Left lung (tissue), 10 donors: ENCODE data around the gene PCA3. TPM values are rescaled to one million over a fixed set of nuclear protein-coding genes. Genes with fewer than 3 reads are reported as not detected.

ENCODE experiments used
- ATAC-seq: fragments of 200-7000 bp; cut with Tn5 transposase; one replicate; pipeline ENCODE4 v1.9.1; 2020; ENCODE audit warnings: moderate library complexity
- DNase-seq, 4 donors: peaks; one replicate each; pipeline ENCODE4 v3.0.0-alpha.2; 2013 to 2020
- H3K27ac ChIP-seq, 2 donors: fragments of 200-600 bp; sonication (generic) in 1 of 2; one replicate each; pipeline versions ENCODE4 v1.5.0 to v1.8.0; 2020 to 2021
- H3K27me3 ChIP-seq, 2 donors: fragments of 200-600 bp; sonication (generic) in 1 of 2; one replicate each; pipeline versions ENCODE4 v1.5.0 to v1.8.0; 2020 to 2021
- H3K36me3 ChIP-seq, 2 donors: fragments of 200-600 bp; sonication (generic) in 1 of 2; one replicate each; pipeline versions ENCODE4 v1.5.0 to v1.8.0; 2020 to 2021
- H3K4me1 ChIP-seq, 2 donors: fragments of 200-600 bp; one replicate each; pipeline ENCODE4 v1.8.0; 2021
- H3K4me3 ChIP-seq, 2 donors: fragments of 200-600 bp; sonication (generic) in 1 of 2; one replicate each; pipeline versions ENCODE4 v1.5.0 to v1.8.0; 2020 to 2021; ENCODE audit warnings: mild to moderate bottlenecking in 1 of 2
- H3K9me3 ChIP-seq, 2 donors: fragments of 200-600 bp; sonication (generic) in 1 of 2; one replicate each; pipeline versions ENCODE4 v1.5.0 to v1.8.0; 2020 to 2021
- intact Hi-C, 2 donors: fragments of 100-400 bp; cut with DNase I; formaldehyde crosslinking; loops; one replicate each; pipeline versions ENCODE4 v1.11.2 to v1.14.2; 2022
- polyA plus RNA-seq, 6 donors: library from polyadenylated mRNA; unstranded; fragments of 120-200 nt; gene quantifications; one replicate each; pipeline ENCODE4 v1.2.1, GENCODE V29; 2013; ENCODE audit not compliant: insufficient read length in 6 of 6
- total RNA-seq, 2 donors: library from RNA; stranded (reverse); fragmentation: NEBNext Ultra II Directional; extraction: Animal tissue kit (Norgen Biotek cat#: 25700); gene quantifications; one replicate each; pipeline ENCODE4 v1.2.1, GENCODE V29; 2021
- TF ChIP-seq, protein P1 (sequence below), 2 donors: fragments of 200-600 bp; sonication (generic) in 1 of 2; IDR thresholded peaks; one replicate each; pipeline versions ENCODE4 v1.5.0 to v1.8.0; 2021; ENCODE audit warnings: antibody characterized with exemption in 2 of 2
- donor health status: DM: no; HTN: yes; CAD: no.
- donor health status: DM: no; HTN: no; CAD: no.

PCA3 gene
- total and polyA plus RNA-seq, 8 donors, result 0.16 to 0.46 (median 0.34) TPM; not detected in 1

DNA sequence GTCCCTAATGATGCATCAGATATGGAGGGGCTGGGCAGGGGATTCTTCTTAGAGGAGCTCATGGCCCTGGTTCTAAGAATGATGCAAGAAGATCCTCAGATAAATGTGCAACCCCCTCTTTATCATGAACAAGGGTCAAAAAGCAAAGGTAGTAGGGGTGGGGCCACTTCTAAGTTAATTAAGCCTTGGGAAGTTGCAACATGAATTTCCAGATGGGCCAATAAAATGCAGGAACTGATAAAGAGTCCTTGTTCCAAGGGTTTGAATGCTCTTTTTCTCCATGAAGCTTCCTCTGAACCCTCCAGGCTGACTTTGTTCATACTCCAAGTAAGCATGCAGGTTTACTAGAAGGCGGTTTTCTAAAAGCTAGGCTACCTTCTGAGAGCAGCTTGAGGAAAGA lies 25.6 kb downstream of the PCA3 start:
- H3K4me3 ChIP-seq, result no peak overlapping the region
- TF ChIP-seq, protein P1, sequence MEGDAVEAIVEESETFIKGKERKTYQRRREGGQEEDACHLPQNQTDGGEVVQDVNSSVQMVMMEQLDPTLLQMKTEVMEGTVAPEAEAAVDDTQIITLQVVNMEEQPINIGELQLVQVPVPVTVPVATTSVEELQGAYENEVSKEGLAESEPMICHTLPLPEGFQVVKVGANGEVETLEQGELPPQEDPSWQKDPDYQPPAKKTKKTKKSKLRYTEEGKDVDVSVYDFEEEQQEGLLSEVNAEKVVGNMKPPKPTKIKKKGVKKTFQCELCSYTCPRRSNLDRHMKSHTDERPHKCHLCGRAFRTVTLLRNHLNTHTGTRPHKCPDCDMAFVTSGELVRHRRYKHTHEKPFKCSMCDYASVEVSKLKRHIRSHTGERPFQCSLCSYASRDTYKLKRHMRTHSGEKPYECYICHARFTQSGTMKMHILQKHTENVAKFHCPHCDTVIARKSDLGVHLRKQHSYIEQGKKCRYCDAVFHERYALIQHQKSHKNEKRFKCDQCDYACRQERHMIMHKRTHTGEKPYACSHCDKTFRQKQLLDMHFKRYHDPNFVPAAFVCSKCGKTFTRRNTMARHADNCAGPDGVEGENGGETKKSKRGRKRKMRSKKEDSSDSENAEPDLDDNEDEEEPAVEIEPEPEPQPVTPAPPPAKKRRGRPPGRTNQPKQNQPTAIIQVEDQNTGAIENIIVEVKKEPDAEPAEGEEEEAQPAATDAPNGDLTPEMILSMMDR (IDR thresholded peaks at IDR 0.05), result no peak
- ATAC-seq (no peak), DNase-seq (no peak)
- intact Hi-C loops, result no loop called here
- peaks cover 0 to 12% of the 10 kb centered on the region in 2 donors for H3K27me3 ChIP-seq
- no peak overlapping the region for H3K27ac ChIP-seq
- no peaks in the 10 kb centered on the region for H3K4me1 ChIP-seq
- H3K9me3 ChIP-seq, result no peaks in the 10 kb centered on the region
- no peaks in the 10 kb centered on the region for H3K36me3 ChIP-seq

DNA sequence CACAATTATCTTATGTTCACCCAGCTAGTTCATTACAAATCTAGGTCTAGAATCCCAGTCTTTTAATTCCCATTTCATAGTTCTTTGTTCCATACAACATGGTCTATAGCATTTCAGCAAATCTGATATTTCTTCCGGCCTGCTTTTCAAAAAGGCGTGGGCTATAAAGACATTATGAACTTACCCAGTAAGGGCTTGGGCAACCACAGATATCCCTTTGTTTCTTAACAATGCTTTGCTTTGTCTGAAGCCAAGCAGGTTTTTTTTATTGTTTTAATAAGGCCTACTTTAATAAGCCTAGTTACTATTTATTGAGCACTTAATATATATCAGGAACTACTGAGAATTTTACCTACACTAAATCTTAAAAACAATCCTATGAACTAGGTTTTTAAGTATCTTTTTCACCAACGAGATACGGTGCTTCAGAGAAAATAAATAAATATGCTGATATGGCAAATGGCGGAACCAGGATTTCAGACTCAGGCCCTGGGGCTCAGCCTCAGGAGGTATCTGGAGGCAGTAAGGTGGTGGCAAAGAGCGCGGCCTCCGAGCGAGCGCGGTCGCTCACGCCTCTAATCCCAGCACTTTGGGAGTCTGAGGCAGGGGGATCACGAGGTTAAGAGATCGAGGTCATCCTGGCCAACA lies 29.7 kb downstream of the PCA3 start:
- H3K36me3 ChIP-seq, result no peaks in the 10 kb centered on the region
- TF ChIP-seq, protein P1 (IDR thresholded peaks at IDR 0.05), result no peak
- no peaks in the 10 kb centered on the region for H3K4me1 ChIP-seq
- no peak for DNase-seq
- no peak for ATAC-seq
- H3K9me3 ChIP-seq, result no peaks in the 10 kb centered on the region
- no peak overlapping the region for H3K4me3 ChIP-seq
- H3K27ac ChIP-seq, result no peak overlapping the region
- intact Hi-C loops, result no loop called here
- H3K27me3 ChIP-seq, result no peaks in the 10 kb centered on the region

DNA sequence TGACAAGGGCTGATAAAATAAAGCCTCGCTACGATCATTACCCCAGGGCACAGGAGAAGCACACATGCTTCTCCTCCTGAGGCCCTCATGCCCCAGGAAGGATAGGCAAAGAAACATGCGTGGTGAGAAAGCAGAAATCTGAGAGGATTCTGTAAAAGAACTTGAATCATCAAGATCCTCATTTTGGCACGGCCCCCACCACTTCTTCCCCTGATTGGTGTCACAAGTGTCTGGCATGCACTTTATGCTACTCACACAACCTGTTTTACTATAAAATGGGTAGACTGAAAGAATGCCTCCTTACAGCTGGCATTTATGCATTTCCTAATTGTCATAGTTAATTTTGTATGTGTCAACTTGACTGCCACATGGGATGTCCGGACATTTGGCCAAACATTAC lies 32.1 kb downstream of the PCA3 start:
- TF ChIP-seq, protein P1 (IDR thresholded peaks at IDR 0.05), result no peak
- no peaks in the 10 kb centered on the region for H3K27me3 ChIP-seq
- no peak for DNase-seq
- H3K9me3 ChIP-seq, result no peaks in the 10 kb centered on the region
- no peak overlapping the region for H3K4me3 ChIP-seq
- H3K36me3 ChIP-seq, result no peaks in the 10 kb centered on the region
- no peak overlapping the region for H3K27ac ChIP-seq
- no peak for ATAC-seq
- intact Hi-C loops, result no loop called here
- H3K4me1 ChIP-seq, result no peaks in the 10 kb centered on the region

DNA sequence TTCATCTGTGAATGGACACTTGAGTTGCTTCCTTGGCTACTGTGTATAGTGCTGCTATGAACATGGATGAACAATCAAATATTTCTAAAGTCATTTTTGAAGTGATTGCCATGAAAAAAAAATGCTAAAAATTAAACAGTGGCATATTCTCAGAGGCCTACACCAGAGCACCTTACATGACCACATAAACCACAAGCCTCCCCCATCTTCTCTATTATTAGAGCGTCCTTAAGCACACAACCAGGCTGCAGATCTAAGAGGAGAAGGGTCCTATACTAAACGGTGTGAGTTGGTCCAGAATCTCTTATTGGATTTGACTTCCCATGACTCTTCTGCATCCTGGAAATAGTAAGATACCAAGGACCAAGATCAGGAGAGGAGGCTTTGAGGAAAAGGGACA lies 34.3 kb downstream of the PCA3 start:
- H3K27ac ChIP-seq, result no peak overlapping the region

DNA sequence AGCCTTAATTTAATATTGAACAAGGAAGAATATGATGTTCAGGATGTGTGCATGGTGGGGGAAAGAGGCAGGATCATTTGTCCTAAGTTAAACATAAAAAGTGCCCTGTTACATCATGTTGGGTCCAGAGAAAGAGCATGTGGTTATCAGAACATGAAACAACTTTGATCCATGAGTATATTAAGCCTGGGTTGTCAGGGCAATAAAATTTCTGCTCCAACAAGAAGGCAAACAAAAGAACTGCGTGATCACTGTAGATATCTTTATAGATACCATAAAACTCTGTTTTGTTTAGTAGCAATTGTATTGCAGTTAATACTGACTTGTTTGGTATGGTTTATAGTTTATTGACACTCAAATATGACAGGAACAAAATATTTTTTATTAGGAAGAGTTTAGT lies 35.2 kb downstream of the PCA3 start:
- Histone ChIP-seq H3K36me3 (no peaks in the 10 kb centered on the region), H3K9me3 (no peaks in the 10 kb centered on the region), H3K27ac (no peak overlapping the region), H3K4me3 (no peak overlapping the region), H3K4me1 (no peaks in the 10 kb centered on the region), H3K27me3 (no peaks in the 10 kb centered on the region)
- no peak for ATAC-seq
- TF ChIP-seq, protein P1 (IDR thresholded peaks at IDR 0.05), result no peak
- intact Hi-C loops, result no loop called here
- DNase-seq, result no peak

More for the DNA sequence above, 34.3 kb downstream of the PCA3 start:
- no peaks in the 10 kb centered on the region for H3K9me3 ChIP-seq
- ATAC-seq, result no peak
- intact Hi-C loops, result no loop called here
- H3K4me3 ChIP-seq, result no peak overlapping the region
- no peaks in the 10 kb centered on the region for H3K36me3 ChIP-seq
- TF ChIP-seq, protein P1 (IDR thresholded peaks at IDR 0.05), result no peak
- no peaks in the 10 kb centered on the region for H3K27me3 ChIP-seq
- no peak for DNase-seq
- no peaks in the 10 kb centered on the region for H3K4me1 ChIP-seq
